HCT116 (cell line): ENCODE data around the gene HNRNPAB.

ENCODE experiments used
- CTCF ChIP-seq, 3 experiments: fragments of 200-600 bp in 1 of 3; sonication (generic) in 1 of 3; IDR thresholded peaks in 2 of 3; conservative IDR thresholded peaks in 1 of 3; 2 replicates each; pipeline ENCODE4 v1.5.1; 2012 to 2017; ENCODE audit warnings: low read depth in 2 of 3, low read length in 2 of 3, antibody characterized with exemption in 1 of 3, borderline replicate concordance in 1 of 3, control low read depth in 1 of 3, mild to moderate bottlenecking in 1 of 3, mixed read lengths in 1 of 3, mixed run types in 1 of 3, moderate library complexity in 1 of 3; ENCODE audit not compliant: insufficient read depth in 1 of 3
- POLR2AphosphoS5 ChIP-seq: IDR thresholded peaks from 2 replicates; pipeline ENCODE4 v1.6.1; 2011; ENCODE audit warnings: mild to moderate bottlenecking, low read depth, low read length, moderate library complexity
- YY1 ChIP-seq: IDR thresholded peaks from 2 replicates; pipeline ENCODE4 v1.6.1; 2011; ENCODE audit warnings: low read length, low read depth, moderate library complexity, mild to moderate bottlenecking; ENCODE audit not compliant: insufficient replicate concordance; ENCODE audit errors: extremely low read depth

GRCh38 chr5:178257650-178258049 lies 53.3 kb downstream of the HNRNPAB start:
- no peak for TF ChIP-seq CTCF (IDR thresholded peaks at IDR 0.05 in 2 of 3, conservative IDR thresholded peaks at IDR 0.05 in 1 of 3; ENCODE audit: borderline replicate concordance in 1 of 3, insufficient read depth in 1 of 3, low read depth in 2 of 3, low read length in 2 of 3)
- TF ChIP-seq YY1: no peak
- no peak for TF ChIP-seq POLR2AphosphoS5
